Left ventricle myocardium inferior (tissue), 1 donor: Measurements from ENCODE around the gene FOXA2. TPM values are rescaled to one million over a fixed set of nuclear protein-coding genes. Genes with fewer than 3 reads are reported as not detected.

Experiments used
- DNase-seq: peaks from one replicate; pipeline ENCODE4 v3.0.0-alpha.2; 2020
- H3K27ac ChIP-seq: fragments of 200-600 bp; replicated peaks from 2 replicates; pipeline ENCODE4 v1.8.0; 2021
- H3K27me3 ChIP-seq: fragments of 200-600 bp; 2 replicates; pipeline ENCODE4 v1.8.0; 2021; ENCODE audit warnings: low read depth
- H3K36me3 ChIP-seq: fragments of 200-600 bp; 2 replicates; pipeline ENCODE4 v1.8.0; 2021
- H3K4me1 ChIP-seq: fragments of 200-600 bp; 2 replicates; pipeline ENCODE4 v1.8.0; 2021
- H3K4me3 ChIP-seq: fragments of 200-600 bp; 2 replicates; pipeline ENCODE4 v1.8.0; 2021; ENCODE audit warnings: mild to moderate bottlenecking, moderate library complexity
- H3K9me3 ChIP-seq: fragments of 200-600 bp; replicated peaks from 2 replicates; pipeline ENCODE4 v1.8.0; 2021
- CTCF ChIP-seq: fragments of 200-600 bp; IDR thresholded peaks from 2 replicates; pipeline ENCODE4 v1.8.0; 2021; ENCODE audit warnings: antibody characterized with exemption, mild to moderate bottlenecking, borderline replicate concordance
- intact Hi-C: fragments of 100-400 bp; cut with micrococcal nuclease; formaldehyde crosslinking; loops from one replicate; pipeline ENCODE4 v1.11.0; 2022
- total RNA-seq: library from RNA; stranded (reverse); fragmentation: NEBNext Ultra II Directional; extraction: Animal tissue kit (Norgen Biotek cat#: 25700); gene quantifications from one replicate; pipeline ENCODE4 v1.2.1, GENCODE V29; 2021
- donor health status: DM: no; HTN: yes; CAD: no; lungs with severe emphysema.

The FOXA2 gene
- total RNA-seq, 1 donor from 2014 or later, result not detected

- Histone ChIP-seq H3K36me3 (no peaks in the 10 kb centered on the region), H3K27me3 (peaks cover 99% of the 10 kb centered on the region), H3K4me1 (peaks cover 22% of the 10 kb centered on the region), H3K27ac (no peak overlapping the region), H3K4me3 (no peak overlapping the region), H3K9me3 (no peaks in the 10 kb centered on the region)
- no peak for DNase-seq
- no peak for TF ChIP-seq CTCF
- intact Hi-C loops, result no loop called here
Observed at GRCh38 chr20:22575737-22576136, 8.6 kb downstream of the FOXA2 start.

- H3K27me3 ChIP-seq, result peaks cover 99% of the 10 kb centered on the region
- no peak overlapping the region for H3K27ac ChIP-seq
- H3K36me3 ChIP-seq, result no peaks in the 10 kb centered on the region
- TF ChIP-seq CTCF, result no peak
- no peaks in the 10 kb centered on the region for H3K9me3 ChIP-seq
- intact Hi-C loops, result no loop called here
- DNase-seq, result no peak
- H3K4me1 ChIP-seq, result peaks cover 22% of the 10 kb centered on the region
- no peak overlapping the region for H3K4me3 ChIP-seq
Observed at GRCh38 chr20:22575087-22575721, 9.2 kb downstream of the FOXA2 start.

DNA sequence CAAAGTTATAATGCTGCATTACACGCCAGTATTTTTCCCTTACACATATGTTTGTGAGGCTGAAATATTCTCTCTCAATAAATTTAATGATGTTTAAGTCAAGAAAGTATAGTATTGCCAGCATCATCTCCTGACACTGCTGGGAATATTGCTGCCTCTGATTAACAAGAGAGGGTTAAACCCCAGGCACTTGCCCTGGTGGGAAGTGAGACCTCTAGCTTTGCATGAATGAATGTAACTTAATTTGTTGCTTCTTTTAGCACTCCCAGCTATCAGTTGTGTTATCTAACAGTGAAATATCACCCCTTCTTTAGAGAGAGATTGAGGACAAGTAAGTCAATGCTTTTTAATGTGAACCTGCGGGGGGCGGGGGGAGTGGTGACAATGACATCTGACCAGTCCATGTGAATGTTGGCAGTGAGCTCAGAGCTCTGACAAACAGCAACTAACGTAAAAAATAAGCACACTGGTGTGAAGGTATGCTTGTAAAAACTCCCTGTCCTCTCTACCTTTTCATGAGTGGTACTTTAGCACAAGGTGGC is 9.8 kb downstream of the FOXA2 start:
- no peaks in the 10 kb centered on the region for H3K9me3 ChIP-seq
- no peak overlapping the region for H3K4me3 ChIP-seq
- peaks cover 22% of the 10 kb centered on the region for H3K4me1 ChIP-seq
- no peak for TF ChIP-seq CTCF
- no peak for DNase-seq
- intact Hi-C loops, result no loop called here
- no peak overlapping the region for H3K27ac ChIP-seq
- no peaks in the 10 kb centered on the region for H3K36me3 ChIP-seq
- H3K27me3 ChIP-seq, result peaks cover 99% of the 10 kb centered on the region

- Histone ChIP-seq H3K27ac (no peak overlapping the region), H3K9me3 (no peaks in the 10 kb centered on the region), H3K4me3 (no peak overlapping the region), H3K4me1 (peaks cover 15% of the 10 kb centered on the region), H3K36me3 (no peaks in the 10 kb centered on the region), H3K27me3 (peaks cover 99% of the 10 kb centered on the region)
- intact Hi-C loops, result no loop called here
- no peak for TF ChIP-seq CTCF
- DNase-seq, result no peak
Observed at GRCh38 chr20:22572491-22572890, 11.9 kb downstream of the FOXA2 start.

GRCh38 chr20:22572023-22572422 is 12.3 kb downstream of the FOXA2 start:
- no peak for DNase-seq

More at GRCh38 chr20:22572023-22572422, 12.3 kb downstream of the FOXA2 start:
- intact Hi-C loops, result no loop called here
- Histone ChIP-seq H3K4me3 (no peak overlapping the region), H3K9me3 (no peaks in the 10 kb centered on the region), H3K27ac (no peak overlapping the region), H3K36me3 (no peaks in the 10 kb centered on the region), H3K4me1 (peaks cover 13% of the 10 kb centered on the region), H3K27me3 (peaks cover 99% of the 10 kb centered on the region)
- TF ChIP-seq CTCF, result no peak
